Dermis blood vessel endothelial cell (primary cell): ENCODE data around the gene NCEH1. TPM values are rescaled to one million over a fixed set of nuclear protein-coding genes. Genes with fewer than 3 reads are reported as not detected.
A peak's percentile ranks its signal among the peaks of the same experiment; 100 is the strongest.
"Not testable (repeated sequence)": the region's sequence is repeated elsewhere in the genome, so short reads cannot be mapped to it uniquely, and the experiment has no call there.

Source experiments
- DNase-seq: peaks from one replicate; pipeline ENCODE4 v3.0.0; 2010
- total RNA-seq: library from RNA; depleted of rRNA; stranded (reverse); fragments of >200 nt; gene quantifications from 2 replicates; pipeline ENCODE4 v1.2.3, GENCODE V29; 2014

NCEH1 gene, protein sequence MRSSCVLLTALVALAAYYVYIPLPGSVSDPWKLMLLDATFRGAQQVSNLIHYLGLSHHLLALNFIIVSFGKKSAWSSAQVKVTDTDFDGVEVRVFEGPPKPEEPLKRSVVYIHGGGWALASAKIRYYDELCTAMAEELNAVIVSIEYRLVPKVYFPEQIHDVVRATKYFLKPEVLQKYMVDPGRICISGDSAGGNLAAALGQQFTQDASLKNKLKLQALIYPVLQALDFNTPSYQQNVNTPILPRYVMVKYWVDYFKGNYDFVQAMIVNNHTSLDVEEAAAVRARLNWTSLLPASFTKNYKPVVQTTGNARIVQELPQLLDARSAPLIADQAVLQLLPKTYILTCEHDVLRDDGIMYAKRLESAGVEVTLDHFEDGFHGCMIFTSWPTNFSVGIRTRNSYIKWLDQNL
- 5.4 and 14.4 TPM in 2 replicates for total RNA-seq

DNA sequence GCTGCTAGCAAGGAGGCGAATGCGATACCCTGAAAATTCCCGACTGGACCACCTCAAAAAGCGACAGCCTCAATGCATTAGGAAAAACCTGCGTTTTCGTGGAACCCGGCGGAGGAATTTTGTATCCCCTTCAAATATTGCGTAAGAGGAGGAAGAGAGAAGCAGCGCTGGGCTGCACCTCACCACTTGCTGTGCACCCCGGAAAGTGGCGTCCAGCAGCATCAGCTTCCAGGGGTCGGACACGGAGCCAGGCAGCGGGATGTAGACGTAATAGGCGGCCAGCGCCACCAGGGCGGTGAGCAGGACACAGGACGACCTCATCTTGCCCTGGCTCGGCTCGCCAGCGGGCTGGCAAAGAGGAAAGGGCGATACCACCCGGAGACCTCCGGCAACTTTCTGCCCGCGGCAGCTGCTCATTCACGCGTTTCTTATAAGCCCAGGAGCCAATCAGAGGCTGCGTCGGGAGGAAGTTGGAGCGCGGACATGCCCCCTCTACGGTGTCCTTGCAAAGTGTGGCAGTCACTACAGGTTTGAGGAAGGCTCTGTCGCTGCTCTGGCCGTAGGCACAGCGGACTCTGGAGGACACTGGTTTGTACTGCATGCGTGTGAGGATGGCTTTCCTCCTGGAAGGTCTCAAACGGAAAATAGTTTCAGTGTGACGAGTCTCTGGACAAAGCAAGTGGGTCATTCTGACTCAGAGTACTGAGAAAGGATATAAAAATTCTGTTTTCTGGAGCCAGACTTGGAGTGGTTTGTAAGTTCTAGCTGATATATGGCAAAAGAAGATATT, at the start of gene NCEH1:
Gene NCEH1 (minus strand): TSS at position 404 of the 790 bp plus-strand sequence. CDS start 83 bp downstream, at position 321.
- DNase-seq: peak; percentile 98

DNA sequence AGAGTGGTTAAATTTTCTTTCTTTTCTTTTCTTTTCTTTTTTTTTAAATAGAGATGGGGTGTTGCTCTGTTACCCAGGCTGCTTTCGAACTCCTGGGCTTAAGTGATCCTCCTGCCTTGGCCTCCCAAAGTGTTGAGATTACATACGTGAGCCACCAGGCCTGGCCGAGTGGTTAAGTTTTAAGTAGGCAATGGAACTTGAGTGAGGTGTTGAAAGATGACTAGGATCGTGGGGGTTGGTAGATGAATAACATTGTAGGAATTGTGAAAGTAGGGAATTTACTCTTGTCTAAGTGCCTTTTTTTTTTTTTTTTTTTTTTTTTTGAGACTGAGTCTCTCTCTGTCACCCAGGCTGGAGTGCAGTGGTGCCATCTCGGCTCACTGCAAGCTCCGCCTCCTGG, 49.5 kb upstream of the NCEH1 start:
- not testable (repeated sequence) for DNase-seq

DNA sequence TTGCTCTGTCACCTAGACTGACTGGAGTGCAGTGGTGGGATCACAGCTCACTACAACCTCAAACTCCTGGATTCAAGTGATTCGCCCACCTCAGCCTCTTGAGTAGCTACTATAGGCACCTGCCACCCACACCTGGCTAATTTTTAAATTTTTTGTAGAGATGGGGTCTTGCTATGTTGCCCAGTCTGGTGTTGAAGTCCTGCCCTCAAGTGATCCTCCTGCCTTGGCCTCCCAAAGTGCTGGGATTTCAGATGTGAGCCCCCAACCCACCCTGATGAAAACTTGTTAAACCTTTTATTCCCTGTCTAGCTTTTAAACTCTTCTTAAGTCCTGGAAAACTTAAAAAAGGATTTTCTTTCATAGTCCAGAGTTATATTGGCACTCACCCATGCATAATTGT, 42.3 kb upstream of the NCEH1 start:
- DNase-seq: no peak

DNA sequence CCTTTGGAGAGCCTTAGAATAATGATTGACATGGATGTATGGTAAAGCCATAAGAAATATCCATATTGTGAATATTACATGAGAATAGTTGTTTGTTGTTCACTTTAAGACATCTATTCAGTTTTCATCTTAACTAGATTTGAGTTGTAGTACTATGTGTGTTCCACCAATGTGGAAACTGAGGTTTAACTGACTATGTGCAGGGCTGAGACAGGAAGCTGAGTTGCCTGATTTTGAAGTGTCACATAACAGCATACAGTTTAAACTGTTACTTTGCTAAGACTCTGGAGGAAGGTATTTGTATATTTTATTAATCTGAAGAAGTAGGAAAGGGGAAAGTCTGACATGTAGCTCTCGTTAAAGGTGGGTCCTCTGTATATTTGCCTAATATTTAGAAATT, 41.8 kb upstream of the NCEH1 start:
- no peak for DNase-seq

DNA sequence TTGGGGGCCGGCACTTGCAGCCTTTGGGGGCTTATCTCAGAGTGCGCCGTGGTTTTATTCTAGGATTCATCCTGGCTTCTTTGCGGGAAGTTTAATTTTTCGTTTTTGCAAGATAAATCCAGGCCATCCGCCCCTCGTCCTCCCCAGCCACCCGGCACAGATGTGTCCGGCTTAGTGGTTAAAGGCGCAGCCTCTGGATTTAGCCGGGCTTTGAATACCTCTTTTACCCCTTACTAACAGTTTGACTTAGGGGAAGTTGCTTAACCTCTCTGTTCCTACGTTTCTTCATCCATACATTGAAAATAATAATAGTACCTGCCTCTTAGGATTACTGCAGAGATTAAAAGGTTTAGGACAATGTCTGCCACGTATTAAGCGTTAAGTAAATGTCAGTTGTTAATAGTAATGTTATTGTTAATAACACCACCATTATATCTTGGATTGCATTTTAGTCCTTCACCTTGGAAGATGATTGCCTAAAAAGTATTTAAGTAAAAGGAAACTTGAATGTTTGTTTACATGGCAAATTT, 40.4 kb upstream of the NCEH1 start:
- peak; percentile 47 for DNase-seq

DNA sequence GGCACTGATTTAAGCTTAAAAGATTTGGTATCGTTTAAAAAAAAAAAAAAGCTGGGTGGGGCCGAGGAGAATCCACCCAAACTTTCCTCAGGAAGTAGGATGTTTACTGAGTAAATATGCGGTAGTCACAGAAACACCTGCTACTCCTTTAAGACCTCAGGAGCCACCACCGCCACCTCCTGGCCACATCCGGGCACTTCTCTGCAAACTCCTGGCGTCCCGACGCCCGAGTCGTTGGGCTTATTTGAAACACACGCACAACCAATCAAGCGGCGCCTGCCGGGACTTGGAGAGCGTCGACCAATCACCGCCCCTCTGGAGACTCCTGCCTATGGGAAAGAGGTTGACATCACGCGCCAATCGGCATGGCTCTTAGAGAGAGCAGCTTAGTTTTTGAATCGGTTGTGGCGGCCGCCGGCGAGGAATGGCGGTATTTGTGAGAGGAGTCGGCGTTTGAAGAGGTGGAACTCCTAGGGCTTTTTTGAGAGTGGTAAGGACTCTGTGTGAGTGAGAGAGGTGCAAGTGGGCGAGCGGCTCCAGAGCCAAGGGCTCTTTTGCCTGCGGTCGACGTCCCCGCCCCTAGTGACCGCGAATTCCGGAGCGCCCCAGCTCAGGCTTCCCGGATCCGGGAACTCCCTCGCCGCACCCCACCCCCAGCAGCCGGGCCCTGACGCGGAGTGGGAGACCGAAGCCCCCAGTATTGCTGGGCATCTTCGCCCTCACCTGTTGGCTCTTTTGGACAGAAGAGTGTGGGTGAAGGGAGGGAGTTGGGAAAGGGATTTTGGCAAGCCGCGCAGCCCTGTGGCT, 39.7 kb upstream of the NCEH1 start, which contains the start of gene ECT2:
Gene ECT2 (plus strand): TSS at position 359 of the 807 bp plus-strand sequence. CDS start 3,805 bp downstream, outside the sequence.
- DNase-seq: peak; percentile 100

DNA sequence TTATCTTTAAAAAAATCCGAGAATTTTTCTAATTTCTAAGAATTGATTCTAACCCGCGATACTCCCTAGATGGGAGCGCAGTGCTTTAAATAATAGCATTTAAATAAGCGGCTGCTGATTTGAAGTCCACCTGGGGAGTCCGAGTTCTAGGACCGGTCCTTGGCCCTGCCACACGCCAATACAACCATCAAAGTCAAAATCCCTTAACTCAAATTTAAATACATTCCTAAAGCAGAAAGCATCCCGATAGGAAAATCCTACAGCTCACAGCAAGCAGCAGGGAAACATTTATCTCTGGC, 39.2 kb upstream of the NCEH1 start:
- no peak for DNase-seq

DNA sequence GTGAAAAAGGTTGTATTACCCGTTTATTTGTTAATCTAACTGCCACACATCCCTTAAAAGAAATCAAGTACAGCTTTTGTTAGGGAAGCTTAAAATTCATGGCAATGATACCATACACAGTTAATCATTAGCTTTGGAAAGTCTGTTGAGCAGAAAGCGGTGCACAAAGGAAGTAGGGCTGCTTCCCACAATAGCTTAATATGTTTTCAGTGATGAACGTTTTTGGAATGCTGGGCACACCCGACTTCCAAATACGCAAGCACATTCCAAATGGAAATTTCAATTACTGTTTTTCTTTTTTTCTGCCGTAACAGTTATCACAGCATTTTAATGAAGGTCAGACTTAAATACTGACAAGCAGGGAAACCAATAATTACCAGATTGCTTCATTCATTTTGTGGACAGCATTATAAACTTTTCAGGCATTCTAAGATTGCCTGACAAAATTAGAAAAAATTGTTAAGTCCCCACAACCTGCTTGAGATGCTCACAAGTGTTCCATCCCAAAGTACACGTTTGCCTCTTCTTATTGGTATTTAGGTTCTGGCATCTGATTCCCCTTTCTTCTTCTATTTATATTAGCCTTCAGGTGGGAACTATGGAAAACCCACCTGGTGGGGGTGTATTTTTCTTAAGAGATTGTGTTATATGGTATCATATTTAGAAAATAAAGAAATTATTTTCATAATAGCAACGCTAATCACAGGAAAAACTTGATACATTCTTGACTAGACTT, 38.5 kb upstream of the NCEH1 start:
- DNase-seq: peak; percentile 92

DNA sequence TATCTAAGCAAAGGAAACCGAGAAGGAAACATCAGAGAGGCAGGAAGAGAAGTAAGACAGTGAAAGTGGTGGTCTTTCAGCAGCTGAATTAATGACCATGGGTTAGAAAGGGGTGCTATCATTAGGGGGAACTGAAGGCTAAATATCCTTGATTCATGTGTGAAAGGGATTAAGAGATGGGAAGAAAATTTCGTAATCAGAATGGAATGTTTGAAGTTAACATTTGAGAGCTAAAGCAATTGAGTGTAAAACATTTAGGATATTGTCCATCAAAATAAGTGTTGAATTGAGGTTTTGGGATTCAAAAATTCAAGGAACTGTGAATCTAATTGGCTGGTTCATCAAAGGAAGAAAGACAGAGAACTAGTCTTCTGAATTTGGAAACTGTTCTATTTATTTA, 35.6 kb upstream of the NCEH1 start:
- no peak for DNase-seq

DNA sequence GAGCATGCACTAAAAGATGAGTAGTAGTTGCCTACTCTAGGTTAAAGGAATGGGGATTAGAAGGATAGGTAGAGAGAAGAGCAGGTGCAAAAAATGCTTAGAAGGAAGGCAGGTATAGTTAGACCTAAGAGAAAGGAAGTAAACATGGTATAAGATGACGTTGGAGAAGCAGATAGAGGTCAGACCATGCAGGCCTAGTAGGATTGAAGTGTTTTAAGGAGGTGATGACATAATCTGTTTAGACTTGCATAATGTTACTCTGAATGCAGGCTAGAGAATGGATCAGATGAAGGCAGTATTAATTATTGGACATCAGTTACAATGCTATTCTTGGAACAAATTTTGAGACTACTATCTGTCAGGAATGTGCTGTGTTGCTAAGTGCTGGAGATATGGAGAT, 28.6 kb upstream of the NCEH1 start:
- no peak for DNase-seq

DNA sequence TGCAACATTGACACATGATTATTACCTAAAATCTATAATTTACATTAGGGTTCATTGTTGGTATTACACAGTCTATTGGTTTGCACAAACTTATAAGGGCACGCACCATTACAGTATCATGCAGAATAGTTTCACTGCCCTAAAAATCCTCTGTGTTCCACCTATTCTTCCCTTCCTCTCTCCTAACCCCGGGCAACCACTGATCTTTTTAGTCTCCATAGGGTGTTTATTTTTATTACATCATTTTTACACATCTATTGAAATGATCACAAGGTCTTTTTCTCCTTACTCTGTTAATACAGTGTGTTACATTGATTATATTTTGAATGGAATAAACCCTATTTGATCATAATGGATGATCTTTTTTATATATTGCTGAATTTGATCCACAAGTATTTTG, 24.1 kb upstream of the NCEH1 start:
- DNase-seq: no peak

DNA sequence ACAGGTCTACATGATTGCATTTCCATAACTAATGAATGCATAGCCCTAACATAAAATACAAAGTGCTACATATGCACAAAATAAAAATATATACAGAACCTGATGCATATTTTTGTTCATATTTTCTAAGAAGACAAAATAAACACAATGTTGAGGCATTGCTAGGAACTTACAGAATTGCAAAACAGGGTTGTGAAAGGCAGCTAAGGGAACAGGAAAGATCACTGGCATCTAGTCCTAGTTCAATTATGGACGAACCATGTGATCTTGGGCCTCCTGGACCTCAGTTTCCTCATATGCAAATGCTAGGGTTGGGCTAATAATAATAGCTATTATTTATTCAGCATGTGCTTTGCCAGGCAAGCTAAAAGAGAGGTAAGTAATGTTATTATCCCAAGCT, 15.5 kb upstream of the NCEH1 start:
- DNase-seq: no peak

DNA sequence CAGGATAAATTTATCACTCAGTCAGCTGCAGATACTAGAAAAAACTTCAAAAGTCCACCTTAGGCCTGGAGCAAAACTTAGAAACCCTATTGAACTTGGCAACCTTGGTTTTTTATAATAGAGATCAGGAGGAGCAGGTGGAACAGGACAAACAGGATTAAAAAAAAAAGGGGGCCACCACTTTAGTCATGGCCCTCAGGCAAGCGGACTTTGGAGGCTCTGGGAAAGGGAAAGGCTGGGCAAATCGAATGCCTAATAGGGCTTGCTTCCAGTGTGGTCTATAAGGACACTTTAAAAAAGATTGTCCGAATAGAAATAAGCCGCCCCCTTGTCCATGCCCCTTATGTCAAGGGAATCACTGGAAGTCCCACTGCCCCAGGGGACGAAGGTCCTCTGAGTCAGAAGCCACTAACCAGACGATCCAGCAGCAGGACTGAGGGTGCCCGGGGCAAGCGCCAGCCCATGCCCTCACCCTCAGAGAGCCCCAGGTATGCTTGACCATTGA, 11.7 kb upstream of the NCEH1 start:
- not testable (repeated sequence) for DNase-seq

DNA sequence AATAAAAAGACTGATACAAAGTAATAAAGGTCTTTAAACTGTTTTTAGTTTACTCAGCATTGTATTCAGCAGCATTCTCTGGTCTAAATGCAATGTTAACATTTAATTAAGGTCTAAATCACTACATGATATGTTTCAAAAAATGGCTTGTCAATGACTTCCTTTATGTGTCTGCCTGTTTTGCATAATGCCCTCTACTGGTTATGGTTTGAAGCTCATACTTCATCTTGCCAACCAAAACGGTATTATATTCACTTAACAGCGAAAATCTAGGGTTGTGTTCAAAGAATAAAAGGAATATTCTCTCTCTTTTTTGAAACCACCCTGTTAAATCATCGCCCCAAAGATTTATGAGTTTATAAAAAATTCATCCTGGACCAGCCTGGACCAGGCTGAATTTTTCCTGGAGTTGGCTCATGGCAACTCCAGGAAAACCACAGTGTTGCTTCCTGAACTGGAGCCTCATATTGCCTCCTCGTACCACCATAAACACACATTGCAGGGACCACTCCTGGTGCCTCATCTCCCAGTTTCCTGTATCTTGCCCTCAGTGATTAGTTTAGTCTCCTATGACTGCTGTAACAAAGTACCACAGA, 6.7 kb upstream of the NCEH1 start:
- DNase-seq: peak; percentile 36

DNA sequence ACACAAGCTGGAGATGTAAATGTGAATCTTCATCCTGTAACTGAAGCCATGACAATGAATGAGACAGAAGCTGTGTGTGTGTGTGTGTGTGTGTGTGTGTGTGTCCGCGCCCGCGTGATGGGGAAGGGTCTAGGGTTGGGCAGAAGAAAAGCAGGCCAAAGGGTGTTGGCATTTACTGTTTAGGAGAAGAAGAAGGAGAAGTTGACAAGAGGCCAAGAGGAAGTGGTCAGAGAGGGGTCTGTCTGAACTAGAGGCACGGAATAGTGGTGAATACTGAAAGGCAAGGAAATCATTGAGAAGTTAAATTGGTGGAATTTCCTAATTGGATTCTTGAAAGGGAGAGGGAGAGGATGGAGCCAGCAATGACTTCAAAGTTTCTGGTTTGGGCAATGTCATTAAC, 5.6 kb upstream of the NCEH1 start:
- DNase-seq: no peak

DNA sequence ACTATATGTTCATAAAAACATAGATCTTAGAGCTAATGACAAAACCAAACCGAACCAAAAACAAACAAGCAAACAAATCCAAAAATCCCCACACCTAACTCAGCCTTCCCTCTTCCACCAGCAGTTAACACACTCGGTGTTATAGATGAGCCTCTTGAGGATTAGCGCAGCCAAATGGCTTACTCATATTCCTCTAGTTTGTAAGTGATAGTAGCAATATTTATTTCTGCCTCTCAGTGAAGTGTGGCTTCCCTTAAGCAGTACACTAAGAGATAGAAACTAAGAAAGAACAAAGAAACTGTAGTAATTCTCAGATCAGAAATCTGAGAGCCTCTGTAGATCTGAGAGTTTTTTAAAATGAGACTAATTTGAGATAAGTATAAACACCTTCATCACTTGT, 2.4 kb upstream of the NCEH1 start:
- DNase-seq: no peak

DNA sequence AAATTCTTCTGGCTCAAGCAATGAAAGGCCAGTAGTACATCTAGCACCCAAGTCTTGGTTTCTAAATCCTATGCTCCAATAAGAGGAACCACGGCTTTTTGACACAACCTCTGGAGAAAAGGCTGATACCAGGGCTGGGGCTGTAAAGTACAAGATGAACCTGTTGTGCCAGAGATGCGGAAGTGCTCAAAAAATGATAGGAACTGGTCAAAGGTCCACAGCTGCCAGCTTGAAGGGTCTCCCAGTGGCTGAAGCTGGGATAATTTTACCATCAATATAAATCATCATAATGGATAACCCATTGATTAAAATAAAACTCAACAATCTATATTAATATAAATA, 558 bp upstream of the NCEH1 start:
- DNase-seq: no peak

DNA sequence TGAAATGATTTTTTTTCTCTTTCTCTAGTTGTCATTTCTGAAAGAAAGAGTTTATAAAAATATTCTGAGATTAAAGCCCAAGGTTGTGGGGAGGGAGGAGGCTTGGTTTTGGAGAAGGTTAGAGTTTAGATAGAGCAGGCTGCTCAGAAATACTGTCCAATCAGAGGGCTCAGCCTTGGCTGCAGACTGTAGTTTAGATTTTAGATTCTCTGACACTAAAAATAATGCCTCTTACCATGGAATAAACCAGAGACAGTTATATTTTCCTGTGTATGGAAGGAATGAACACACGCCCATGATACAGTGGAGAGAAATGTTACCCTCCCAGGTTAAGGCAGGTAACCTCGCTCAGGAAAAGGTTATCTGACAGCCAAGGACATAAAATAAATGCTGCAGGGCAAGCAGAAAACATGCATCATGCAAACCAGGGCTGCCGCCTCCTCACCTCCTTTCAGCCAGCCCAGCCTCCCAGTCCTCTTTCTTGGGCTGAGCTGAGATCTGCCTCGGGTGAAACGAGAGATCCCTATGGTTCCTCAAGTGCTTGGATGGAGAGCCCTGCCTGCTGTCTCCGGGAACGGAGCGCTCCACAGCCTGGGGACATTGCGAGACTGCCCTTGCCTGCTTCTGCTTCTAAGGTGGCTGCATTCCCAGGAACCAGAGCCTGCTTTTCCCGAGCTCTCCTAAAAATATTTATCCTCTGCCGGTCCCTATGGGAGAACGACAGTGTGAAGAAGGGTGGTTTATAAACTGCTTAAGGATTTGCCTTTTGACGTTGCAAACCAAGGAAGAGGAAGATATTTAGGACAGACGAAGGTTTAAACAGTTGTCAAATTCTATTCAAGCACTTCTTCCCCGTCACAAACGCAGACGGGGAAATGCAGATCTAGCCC, 848 bp downstream of the NCEH1 start:
- DNase-seq: peak; percentile 52

DNA sequence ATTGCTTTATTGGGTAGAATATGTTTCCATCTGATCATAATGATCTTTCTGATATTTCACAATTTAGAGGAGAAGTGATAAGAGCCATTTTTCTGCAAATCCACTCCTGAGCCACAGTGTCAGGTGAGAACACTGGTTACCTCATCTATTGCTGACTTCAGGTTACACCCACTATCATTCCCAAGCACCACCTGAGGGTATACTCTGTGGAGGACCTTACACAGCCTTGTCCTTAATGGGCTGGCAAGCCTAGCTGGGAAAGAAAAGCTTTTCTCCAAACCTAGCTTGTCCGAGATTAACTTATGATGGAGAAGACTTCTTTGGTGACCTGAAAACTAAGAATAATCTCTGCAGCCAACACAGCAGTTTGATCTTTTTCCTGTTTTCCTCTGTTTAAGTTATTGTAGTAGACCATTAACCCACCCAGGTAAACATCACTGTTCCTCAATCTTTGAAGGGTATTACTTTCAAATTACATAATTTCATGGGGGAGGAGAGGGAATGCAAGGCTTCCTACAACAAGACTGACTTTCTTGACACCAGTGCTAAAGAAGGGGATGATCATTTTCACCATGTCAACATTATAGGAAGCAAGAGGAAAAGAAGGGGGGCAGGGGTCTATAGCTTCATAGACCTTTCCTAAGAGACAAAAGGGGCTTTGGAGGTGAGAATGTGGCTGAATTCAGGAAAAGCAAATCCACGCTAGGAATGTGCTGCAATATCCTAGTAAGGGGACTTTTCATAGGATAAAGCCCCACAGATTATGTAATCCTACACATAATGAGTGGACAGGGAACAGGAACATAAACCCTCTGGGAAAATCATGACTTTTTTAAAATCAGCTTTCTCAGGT, 1.7 kb downstream of the NCEH1 start:
- DNase-seq: no peak

DNA sequence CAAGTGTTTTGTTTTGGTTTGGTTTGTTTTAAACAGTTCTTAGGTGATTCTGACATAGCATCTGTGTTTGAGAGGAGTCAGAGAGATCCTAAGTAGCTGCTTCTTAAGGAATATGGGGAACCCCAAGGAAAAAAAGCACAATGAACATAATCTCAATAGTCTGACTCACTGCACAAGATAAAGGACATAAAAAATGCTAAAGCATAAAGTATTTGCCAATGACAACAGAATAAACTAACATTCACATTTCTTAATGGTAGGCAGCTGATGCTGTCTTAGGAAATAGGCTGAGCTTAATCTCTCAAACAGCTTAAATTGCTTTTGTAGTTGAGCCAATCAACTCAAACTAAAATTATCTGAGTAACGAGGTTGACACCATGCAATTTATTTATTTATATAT, 2.9 kb downstream of the NCEH1 start:
- DNase-seq: peak; percentile 46
